HEK293T (cell line): ENCODE measurements around the gene RHOU.

Source experiments
- ARNT ChIP-seq: fragments of 450-650 bp; IDR thresholded peaks from 2 replicates; pipeline ENCODE4 v1.6.1; 2017; ENCODE audit warnings: mild to moderate bottlenecking
- BHLHE40 ChIP-seq: fragments of 450-650 bp; IDR thresholded peaks from 2 replicates; pipeline ENCODE4 v1.6.1; 2016; ENCODE audit warnings: mild to moderate bottlenecking, moderate library complexity, borderline replicate concordance
- CTBP1 ChIP-seq: fragments of 450-650 bp; IDR thresholded peaks from 2 replicates; pipeline ENCODE4 v1.6.1; 2016; ENCODE audit warnings: borderline replicate concordance
- ELF4 ChIP-seq: fragments of 450-650 bp; IDR thresholded peaks from 2 replicates; pipeline ENCODE4 v1.6.1; 2017; ENCODE audit warnings: antibody characterized with exemption
- FOXK2 ChIP-seq: fragments of 450-650 bp; IDR thresholded peaks from 2 replicates; pipeline ENCODE4 v1.6.1; 2016; ENCODE audit warnings: mild to moderate bottlenecking
- HDGF ChIP-seq: fragments of 450-650 bp; IDR thresholded peaks from 2 replicates; pipeline ENCODE4 v1.6.1; 2017; ENCODE audit warnings: antibody characterized with exemption, borderline replicate concordance
- L3MBTL2 ChIP-seq: fragments of 450-650 bp; conservative IDR thresholded peaks from 2 replicates; pipeline ENCODE4 v1.6.1; 2016; ENCODE audit warnings: mild to moderate bottlenecking
- NFRKB ChIP-seq: fragments of 450-650 bp; IDR thresholded peaks from 2 replicates; pipeline ENCODE4 v1.6.1; 2016; ENCODE audit warnings: mild to moderate bottlenecking, moderate library complexity
- PKNOX1 ChIP-seq: fragments of 450-650 bp; IDR thresholded peaks from 2 replicates; pipeline ENCODE4 v1.6.1; 2016
- SP1 ChIP-seq: fragments of 450-650 bp; IDR thresholded peaks from 2 replicates; pipeline ENCODE4 v1.6.1; 2017
- SUZ12 ChIP-seq: fragments of 450-650 bp; IDR thresholded peaks from 2 replicates; pipeline ENCODE4 v1.6.1; 2016; ENCODE audit warnings: mild to moderate bottlenecking
- TARDBP ChIP-seq: fragments of 450-650 bp; IDR thresholded peaks from 2 replicates; pipeline ENCODE4 v1.6.1; 2016

- no peak for TF ChIP-seq HDGF
- no peak for TF ChIP-seq BHLHE40
- TF ChIP-seq PKNOX1 = no peak
- no peak for TF ChIP-seq CTBP1
- TF ChIP-seq NFRKB = no peak
- TF ChIP-seq SP1 = no peak
- no peak for TF ChIP-seq ARNT
- TF ChIP-seq FOXK2 = no peak
- no peak for TF ChIP-seq TARDBP
- TF ChIP-seq SUZ12 = no peak
- TF ChIP-seq ELF4 = no peak
- TF ChIP-seq L3MBTL2 = no peak
Measured at GRCh38 chr1:228778961-228779360, 43.7 kb downstream of the RHOU start.
